GM12874 (cell line): ENCODE results near the gene GLYAT.

Experiments used
- TF ChIP-seq, protein P1 (sequence below): IDR thresholded peaks from 2 replicates; pipeline ENCODE4 v1.5.1; 2011; ENCODE audit warnings: low read depth, mild to moderate bottlenecking, control low read depth, low read length, moderate library complexity; ENCODE audit not compliant: insufficient read depth

Gene GLYAT

GRCh38 chr11:58772329-58773285 is 40.9 kb upstream of the GLYAT start:
- TF ChIP-seq, protein P1, sequence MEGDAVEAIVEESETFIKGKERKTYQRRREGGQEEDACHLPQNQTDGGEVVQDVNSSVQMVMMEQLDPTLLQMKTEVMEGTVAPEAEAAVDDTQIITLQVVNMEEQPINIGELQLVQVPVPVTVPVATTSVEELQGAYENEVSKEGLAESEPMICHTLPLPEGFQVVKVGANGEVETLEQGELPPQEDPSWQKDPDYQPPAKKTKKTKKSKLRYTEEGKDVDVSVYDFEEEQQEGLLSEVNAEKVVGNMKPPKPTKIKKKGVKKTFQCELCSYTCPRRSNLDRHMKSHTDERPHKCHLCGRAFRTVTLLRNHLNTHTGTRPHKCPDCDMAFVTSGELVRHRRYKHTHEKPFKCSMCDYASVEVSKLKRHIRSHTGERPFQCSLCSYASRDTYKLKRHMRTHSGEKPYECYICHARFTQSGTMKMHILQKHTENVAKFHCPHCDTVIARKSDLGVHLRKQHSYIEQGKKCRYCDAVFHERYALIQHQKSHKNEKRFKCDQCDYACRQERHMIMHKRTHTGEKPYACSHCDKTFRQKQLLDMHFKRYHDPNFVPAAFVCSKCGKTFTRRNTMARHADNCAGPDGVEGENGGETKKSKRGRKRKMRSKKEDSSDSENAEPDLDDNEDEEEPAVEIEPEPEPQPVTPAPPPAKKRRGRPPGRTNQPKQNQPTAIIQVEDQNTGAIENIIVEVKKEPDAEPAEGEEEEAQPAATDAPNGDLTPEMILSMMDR: no peak

- TF ChIP-seq, protein P1: no peak
These were observed 39.7 kb upstream of the GLYAT start for GRCh38 chr11:58771458-58771855.

DNA sequence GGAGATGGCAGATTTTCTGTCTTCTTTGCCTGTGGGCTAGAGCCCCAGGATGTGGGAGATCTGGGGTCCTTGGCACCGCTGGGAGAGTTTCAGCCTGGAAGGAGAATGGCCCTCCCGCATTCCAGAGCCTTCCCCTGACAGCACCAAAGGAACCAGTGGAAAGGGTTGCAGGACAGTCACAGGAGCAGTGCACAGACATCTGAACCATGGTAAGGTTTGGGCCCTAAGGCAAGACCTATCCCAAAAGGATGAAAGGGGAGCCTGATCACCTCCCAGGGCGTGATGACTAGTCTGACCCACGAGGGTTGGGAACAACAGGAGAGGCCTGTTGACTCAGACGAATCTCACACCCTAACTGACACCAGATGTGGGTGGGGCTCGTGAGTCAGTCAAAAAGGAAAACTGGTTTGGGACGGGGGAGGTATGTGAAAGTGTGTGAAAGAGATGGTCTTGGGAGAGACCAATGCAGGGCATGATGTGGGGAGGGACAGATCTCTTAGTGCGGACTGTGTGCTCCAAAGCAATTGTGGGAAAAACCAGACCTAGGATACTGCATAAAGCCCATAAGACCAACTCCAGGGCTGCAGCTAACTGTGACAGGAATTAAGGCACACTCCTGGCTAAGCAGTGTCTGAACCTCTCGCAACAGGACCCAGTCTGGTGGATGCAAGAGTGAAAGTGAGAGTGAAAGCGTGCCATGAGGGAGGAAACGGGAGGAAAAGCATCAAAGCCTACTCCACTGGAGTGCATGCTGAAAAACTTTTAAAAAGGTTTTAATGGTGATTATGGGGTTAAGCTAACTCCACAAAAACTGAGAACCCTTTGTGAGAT is 39.1 kb upstream of the GLYAT start:
- TF ChIP-seq, protein P1: no peak

- TF ChIP-seq, protein P1: no peak
These were observed 38.4 kb upstream of the GLYAT start for GRCh38 chr11:58770166-58770565.

- TF ChIP-seq, protein P1: no peak
These were observed 37.6 kb upstream of the GLYAT start for GRCh38 chr11:58769308-58769707.

DNA sequence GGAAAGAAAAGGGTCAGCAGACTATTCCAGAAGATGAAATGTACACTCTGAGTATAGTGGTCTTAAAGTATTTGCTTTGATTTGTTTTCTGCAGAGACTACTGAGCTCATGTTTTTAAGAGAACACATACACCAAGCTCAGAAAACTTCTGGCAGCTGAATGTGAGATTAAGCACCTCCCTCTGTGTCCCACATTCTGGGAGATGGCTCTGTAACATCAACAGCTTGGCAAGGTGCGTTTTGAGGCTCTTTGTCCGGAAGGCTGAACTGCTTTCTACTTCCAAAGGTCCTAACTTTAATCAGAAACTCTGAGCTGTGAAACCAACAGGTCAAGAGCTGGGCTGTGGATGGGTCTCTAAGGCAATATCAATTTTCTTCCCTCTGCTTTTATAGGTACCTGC is 36.4 kb upstream of the GLYAT start:
- TF ChIP-seq, protein P1: no peak

DNA sequence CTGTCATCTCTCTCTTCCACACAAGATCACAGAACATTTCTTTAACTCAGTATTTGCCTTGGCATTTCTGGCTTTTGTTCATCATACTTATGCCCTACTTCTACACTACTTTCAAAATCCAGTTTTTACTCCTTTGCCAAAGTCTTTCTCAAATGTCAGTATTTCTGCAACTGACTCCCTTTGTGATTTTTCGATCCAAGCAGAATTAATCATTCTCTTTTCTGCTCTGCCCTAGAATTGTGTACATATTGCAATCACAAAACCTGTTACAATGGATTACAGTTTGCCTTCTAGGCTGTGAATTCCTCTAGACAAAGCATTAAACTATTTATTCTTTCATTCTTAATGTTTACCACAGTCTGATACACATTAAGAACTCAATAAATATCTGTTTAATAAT is 33.3 kb upstream of the GLYAT start:
- TF ChIP-seq, protein P1: no peak
